Measurements from ENCODE around the gene MRPS24.

GRCh38 chr7:43870316-43870715, 999 bp upstream of the MRPS24 start:
- TF ChIP-seq, protein P1, sequence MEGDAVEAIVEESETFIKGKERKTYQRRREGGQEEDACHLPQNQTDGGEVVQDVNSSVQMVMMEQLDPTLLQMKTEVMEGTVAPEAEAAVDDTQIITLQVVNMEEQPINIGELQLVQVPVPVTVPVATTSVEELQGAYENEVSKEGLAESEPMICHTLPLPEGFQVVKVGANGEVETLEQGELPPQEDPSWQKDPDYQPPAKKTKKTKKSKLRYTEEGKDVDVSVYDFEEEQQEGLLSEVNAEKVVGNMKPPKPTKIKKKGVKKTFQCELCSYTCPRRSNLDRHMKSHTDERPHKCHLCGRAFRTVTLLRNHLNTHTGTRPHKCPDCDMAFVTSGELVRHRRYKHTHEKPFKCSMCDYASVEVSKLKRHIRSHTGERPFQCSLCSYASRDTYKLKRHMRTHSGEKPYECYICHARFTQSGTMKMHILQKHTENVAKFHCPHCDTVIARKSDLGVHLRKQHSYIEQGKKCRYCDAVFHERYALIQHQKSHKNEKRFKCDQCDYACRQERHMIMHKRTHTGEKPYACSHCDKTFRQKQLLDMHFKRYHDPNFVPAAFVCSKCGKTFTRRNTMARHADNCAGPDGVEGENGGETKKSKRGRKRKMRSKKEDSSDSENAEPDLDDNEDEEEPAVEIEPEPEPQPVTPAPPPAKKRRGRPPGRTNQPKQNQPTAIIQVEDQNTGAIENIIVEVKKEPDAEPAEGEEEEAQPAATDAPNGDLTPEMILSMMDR (IDR thresholded peaks at IDR 0.05) = no peak
- no peak for TF ChIP-seq POLR2AphosphoS5 (IDR thresholded peaks at IDR 0.05; ENCODE audit: insufficient read depth in 1 of 2, low read depth in 1 of 2)

Data from vagina (tissue), 2 donors.